Measurements from ENCODE around the gene HIRA. TPM values are rescaled to one million over a fixed set of nuclear protein-coding genes. Genes with fewer than 3 reads are reported as not detected.

Gene HIRA
- total RNA-seq, 1 experiment from 2014 or later = 51.0 TPM

- TF ChIP-seq AR (CRISPR knock-in tag; IDR thresholded peaks at IDR 0.05) (no peak), ELF4 (CRISPR knock-in tag; IDR thresholded peaks at IDR 0.05; ENCODE audit: low read depth) (no peak), ZNF532 (CRISPR knock-in tag; IDR thresholded peaks at IDR 0.05; ENCODE audit: borderline replicate concordance) (no peak), E2F4 (CRISPR knock-in tag; IDR thresholded peaks at IDR 0.05; ENCODE audit: borderline replicate concordance, low read depth) (no peak), TEAD4 (CRISPR knock-in tag; IDR thresholded peaks at IDR 0.05) (no peak), TEAD1 (CRISPR knock-in tag; IDR thresholded peaks at IDR 0.05) (no peak), USF2 (CRISPR knock-in tag; IDR thresholded peaks at IDR 0.05) (no peak), JUN (CRISPR knock-in tag; IDR thresholded peaks at IDR 0.05) (no peak)
These were observed 45.3 kb downstream of the HIRA start (continued) for GRCh38 chr22:19386248-19386647.

GRCh38 chr22:19385221-19385906 lies 46.2 kb downstream of the HIRA start:
- ChIA-PET POLR2A (no interaction called here), CTCF (no interaction called here)
- no peak overlapping the region for H3K27ac Mint-ChIP-seq
- H3K27me3 Mint-ChIP-seq (ENCODE audit: low read depth) = no peaks in the 10 kb centered on the region
- no peaks in the 10 kb centered on the region for H3K4me1 Mint-ChIP-seq
- TF ChIP-seq JAZF1 (CRISPR knock-in tag; IDR thresholded peaks at IDR 0.05) (no peak), IRF1 (CRISPR knock-in tag; IDR thresholded peaks at IDR 0.05) (no peak)
- no peaks in the 10 kb centered on the region for H3K9me3 Mint-ChIP-seq
- no peak overlapping the region for H3K4me3 Mint-ChIP-seq
- DNase-seq (ENCODE audit: low spot score) = no peak
- ATAC-seq = no peak
- peaks cover 73% of the 10 kb centered on the region for H3K36me3 Mint-ChIP-seq

GRCh38 chr22:19383292-19383691 lies 48.2 kb downstream of the HIRA start:
- no peak overlapping the region for H3K27ac Mint-ChIP-seq
- TF ChIP-seq SMAD4 (CRISPR knock-in tag; IDR thresholded peaks at IDR 0.05) = no peak
- TF ChIP-seq CBFB (CRISPR knock-in tag; IDR thresholded peaks at IDR 0.05; ENCODE audit: low read depth) = no peak
- TF ChIP-seq ZMAT4 (CRISPR knock-in tag; IDR thresholded peaks at IDR 0.05) = no peak
- no peak for TF ChIP-seq ZBTB21 (CRISPR knock-in tag; IDR thresholded peaks at IDR 0.05; ENCODE audit: borderline replicate concordance)
- TF ChIP-seq STAT6 (CRISPR knock-in tag; conservative IDR thresholded peaks at IDR 0.05; ENCODE audit: low read depth) = no peak
- TF ChIP-seq CREM (CRISPR knock-in tag; IDR thresholded peaks at IDR 0.05) = no peak
- TF ChIP-seq E2F1 (CRISPR knock-in tag; IDR thresholded peaks at IDR 0.05) = no peak
- ChIA-PET CTCF (no interaction called here), POLR2A (no interaction called here)
- ATAC-seq (no peak), DNase-seq (ENCODE audit: low spot score) (no peak)
- no peak overlapping the region for H3K4me3 Mint-ChIP-seq
- H3K9me3 Mint-ChIP-seq = no peaks in the 10 kb centered on the region
- no peaks in the 10 kb centered on the region for H3K4me1 Mint-ChIP-seq
- peaks cover 59% of the 10 kb centered on the region for H3K36me3 Mint-ChIP-seq
- H3K27me3 Mint-ChIP-seq (ENCODE audit: low read depth) = no peaks in the 10 kb centered on the region
